Neural progenitor cell (in vitro differentiated cells): ENCODE data around the gene EFEMP1. TPM values are rescaled to one million over a fixed set of nuclear protein-coding genes. Genes with fewer than 3 reads are reported as not detected.

Experiments
- DNase-seq: peaks from one replicate; pipeline ENCODE4 v3.0.0-alpha.2; 2016; ENCODE audit warnings: low spot score
- H2AFZ ChIP-seq: fragments of 200-600 bp; sonication (generic); replicated peaks from 2 replicates; pipeline ENCODE4 v1.6.1; 2016; ENCODE audit warnings: antibody characterized with exemption
- H3F3A ChIP-seq: fragments of 200-600 bp; sonication (generic); 2 replicates; pipeline ENCODE4 v1.6.1; 2016; ENCODE audit warnings: antibody characterized with exemption, low read depth
- H3K27ac ChIP-seq: fragments of 200-600 bp; sonication (generic); 2 replicates; pipeline ENCODE4 v1.5.1; 2016; ENCODE audit warnings: mild to moderate bottlenecking
- H3K27me3 ChIP-seq: fragments of 200-600 bp; sonication (generic); 2 replicates; pipeline ENCODE4 v1.6.1; 2016; ENCODE audit warnings: mild to moderate bottlenecking, moderate library complexity
- H3K36me3 ChIP-seq: fragments of 200-600 bp; sonication (generic); 2 replicates; pipeline ENCODE4 v1.5.1; 2016
- H3K4me1 ChIP-seq: fragments of 200-600 bp; sonication (generic); 2 replicates; pipeline ENCODE4 v1.6.1; 2016; ENCODE audit warnings: mixed run types
- H3K4me2 ChIP-seq: fragments of 200-600 bp; sonication (generic); 2 replicates; pipeline ENCODE4 v1.6.1; 2016
- H3K4me3 ChIP-seq: fragments of 200-600 bp; sonication (generic); 2 replicates; pipeline ENCODE4 v1.5.1; 2016
- H3K79me2 ChIP-seq: fragments of 200-600 bp; sonication (generic); 2 replicates; pipeline ENCODE4 v1.6.1; 2016; ENCODE audit warnings: low read depth
- H3K9ac ChIP-seq: fragments of 200-600 bp; sonication (generic); 2 replicates; pipeline ENCODE4 v1.6.1; 2016
- H3K9me3 ChIP-seq: fragments of 200-600 bp; sonication (generic); 2 replicates; pipeline ENCODE4 v1.5.1; 2016; ENCODE audit warnings: low read depth
- H4K20me1 ChIP-seq: fragments of 200-600 bp; sonication (generic); 2 replicates; pipeline ENCODE4 v1.6.1; 2016; ENCODE audit warnings: low read depth
- H3K27ac Mint-ChIP-seq: 3 replicates; pipeline ENCODE4 v1.8.0; 2021; ENCODE audit warnings: mixed read lengths
- H3K27me3 Mint-ChIP-seq: 2 replicates; pipeline ENCODE4 v1.8.0; 2022; ENCODE audit warnings: low read depth, mild to moderate bottlenecking, inconsistent platforms, moderate library complexity, mixed read lengths; ENCODE audit not compliant: insufficient read depth
- H3K36me3 Mint-ChIP-seq: 3 replicates; pipeline ENCODE4 v1.8.0; 2021; ENCODE audit warnings: mixed read lengths
- H3K4me1 Mint-ChIP-seq: 3 replicates; pipeline ENCODE4 v1.8.0; 2021; ENCODE audit warnings: mixed read lengths
- H3K4me3 Mint-ChIP-seq: 3 replicates; pipeline ENCODE4 v1.8.0; 2021; ENCODE audit warnings: mild to moderate bottlenecking, moderate library complexity, mixed read lengths
- H3K9me3 Mint-ChIP-seq: 3 replicates; pipeline ENCODE4 v1.8.0; 2020; ENCODE audit warnings: mixed read lengths
- CTCF ChIP-seq: fragments of 200-600 bp; sonication (generic); IDR thresholded peaks from 2 replicates; pipeline ENCODE4 v1.5.1; 2017; ENCODE audit warnings: antibody characterized with exemption, mild to moderate bottlenecking
- EZH2 ChIP-seq: fragments of 200-600 bp; sonication (generic); IDR thresholded peaks from 2 replicates; pipeline ENCODE4 v1.6.1; 2017; ENCODE audit warnings: antibody characterized with exemption, mild to moderate bottlenecking, moderate library complexity
- EZH2phosphoT487 ChIP-seq: fragments of 200-600 bp; sonication (generic); IDR thresholded peaks from 2 replicates; pipeline ENCODE4 v1.6.1; 2017; ENCODE audit warnings: antibody characterized with exemption
- total RNA-seq: library from RNA; depleted of rRNA; stranded (reverse); fragments of >200 nt; gene quantifications from 2 replicates; pipeline ENCODE4 v1.2.3, GENCODE V29; 2015; ENCODE audit warnings: low replicate concordance

Gene EFEMP1
- total RNA-seq, 1 donor from 2014 or later, result 25.5 TPM

- Histone ChIP-seq H3K79me2 (no peaks in the 10 kb centered on the region), H3K4me3 (no peak overlapping the region), H3K27me3 (no peaks in the 10 kb centered on the region), H3K9ac (no peak overlapping the region), H3K36me3 (no peaks in the 10 kb centered on the region), H3K27ac (no peak overlapping the region), H2AFZ (no peak overlapping the region), H4K20me1 (no peaks in the 10 kb centered on the region), H3K9me3 (no peaks in the 10 kb centered on the region), H3F3A (no peaks in the 10 kb centered on the region), H3K4me1 (no peaks in the 10 kb centered on the region), H3K4me2 (no peak overlapping the region)
- H3K36me3 Mint-ChIP-seq, result no peaks in the 10 kb centered on the region
- no peak for TF ChIP-seq EZH2phosphoT487
- TF ChIP-seq CTCF, result no peak
- TF ChIP-seq EZH2, result no peak
- H3K27ac Mint-ChIP-seq, result no peak overlapping the region
- no peaks in the 10 kb centered on the region for H3K9me3 Mint-ChIP-seq
- peaks cover 2% of the 10 kb centered on the region for H3K27me3 Mint-ChIP-seq
- no peaks in the 10 kb centered on the region for H3K4me1 Mint-ChIP-seq
- no peak for DNase-seq
- no peak overlapping the region for H3K4me3 Mint-ChIP-seq
Measured at GRCh38 chr2:55951533-55951932, 28.0 kb upstream of the EFEMP1 start.

- no peaks in the 10 kb centered on the region for H3K4me1 Mint-ChIP-seq
- TF ChIP-seq CTCF, result no peak
- no peak for TF ChIP-seq EZH2
- TF ChIP-seq EZH2phosphoT487, result no peak
- H3K36me3 Mint-ChIP-seq, result no peaks in the 10 kb centered on the region
- H3K36me3 ChIP-seq, result no peaks in the 10 kb centered on the region
- no peak overlapping the region for H3K4me3 Mint-ChIP-seq
- H3K79me2 ChIP-seq, result no peaks in the 10 kb centered on the region
- H3K27ac ChIP-seq, result no peak overlapping the region
- no peak for DNase-seq
- no peak overlapping the region for H3K27ac Mint-ChIP-seq
- H3K4me3 ChIP-seq, result no peak overlapping the region
- H3K27me3 ChIP-seq, result no peaks in the 10 kb centered on the region
- H3K9me3 ChIP-seq, result no peaks in the 10 kb centered on the region
- no peaks in the 10 kb centered on the region for H3K4me1 ChIP-seq
- H3K9me3 Mint-ChIP-seq, result no peaks in the 10 kb centered on the region
- H2AFZ ChIP-seq, result no peak overlapping the region
- no peaks in the 10 kb centered on the region for H3F3A ChIP-seq
- no peak overlapping the region for H3K9ac ChIP-seq
- peaks cover 2% of the 10 kb centered on the region for H3K27me3 Mint-ChIP-seq
- no peak overlapping the region for H3K4me2 ChIP-seq
- no peaks in the 10 kb centered on the region for H4K20me1 ChIP-seq
Measured at GRCh38 chr2:55949613-55950012, 26.0 kb upstream of the EFEMP1 start.

GRCh38 chr2:55949211-55949610 is 25.6 kb upstream of the EFEMP1 start:
- Histone ChIP-seq H3K27ac (no peak overlapping the region), H3K4me3 (no peak overlapping the region), H3K9me3 (no peaks in the 10 kb centered on the region), H3F3A (no peaks in the 10 kb centered on the region), H4K20me1 (no peaks in the 10 kb centered on the region), H3K36me3 (no peaks in the 10 kb centered on the region), H3K79me2 (no peaks in the 10 kb centered on the region), H3K4me2 (no peak overlapping the region), H3K9ac (no peak overlapping the region), H2AFZ (no peak overlapping the region), H3K4me1 (no peaks in the 10 kb centered on the region), H3K27me3 (no peaks in the 10 kb centered on the region)
- Mint-ChIP-seq H3K4me1 (no peaks in the 10 kb centered on the region), H3K4me3 (no peak overlapping the region), H3K27ac (no peak overlapping the region), H3K27me3 (peaks cover 2% of the 10 kb centered on the region), H3K36me3 (no peaks in the 10 kb centered on the region), H3K9me3 (no peaks in the 10 kb centered on the region)
- TF ChIP-seq CTCF, result no peak
- no peak for TF ChIP-seq EZH2phosphoT487
- no peak for TF ChIP-seq EZH2
- no peak for DNase-seq
